Mesothelial cell of epicardium (in vitro differentiated cells): ENCODE results near the gene NAV3. TPM values are rescaled to one million over a fixed set of nuclear protein-coding genes. Genes with fewer than 3 reads are reported as not detected.

Source experiments
- DNase-seq, 2 experiments: peaks; one replicate each; pipeline ENCODE4 v3.0.0; 2021; ENCODE audit warnings: low spot score in 2 of 2; ENCODE audit not compliant: unreplicated experiment in 2 of 2
- H3K27ac Mint-ChIP-seq: 2 replicates; pipeline ENCODE4 v1.8.0; 2021; ENCODE audit warnings: mixed read lengths
- H3K27me3 Mint-ChIP-seq: 2 replicates; pipeline ENCODE4 v1.8.0; 2021; ENCODE audit warnings: low read depth, mixed read lengths
- H3K36me3 Mint-ChIP-seq: 2 replicates; pipeline ENCODE4 v1.8.0; 2021; ENCODE audit warnings: mixed read lengths
- H3K4me1 Mint-ChIP-seq: 2 replicates; pipeline ENCODE4 v1.8.0; 2021; ENCODE audit warnings: mixed read lengths
- H3K4me3 Mint-ChIP-seq: 2 replicates; pipeline ENCODE4 v1.8.0; 2021; ENCODE audit warnings: mild to moderate bottlenecking, moderate library complexity, mixed read lengths
- H3K9me3 Mint-ChIP-seq: 2 replicates; pipeline ENCODE4 v1.8.0; 2021; ENCODE audit warnings: mixed read lengths
- CTCF ChIP-seq: fragments of 200-600 bp; sonication (generic); IDR thresholded peaks from one replicate; pipeline ENCODE4 v1.5.0; 2021; ENCODE audit warnings: antibody characterized with exemption; ENCODE audit not compliant: unreplicated experiment
- total RNA-seq: library from RNA; stranded (reverse); gene quantifications from 3 replicates; pipeline ENCODE4 v1.2.1, GENCODE V29; 2021

NAV3 gene
- total RNA-seq, 1 donor from 2014 or later: 28.7 TPM

- H3K27ac Mint-ChIP-seq: no peak overlapping the region
- no peaks in the 10 kb centered on the region for H3K27me3 Mint-ChIP-seq
- H3K36me3 Mint-ChIP-seq: no peaks in the 10 kb centered on the region
- no peak overlapping the region for H3K4me3 Mint-ChIP-seq
- H3K4me1 Mint-ChIP-seq: peaks cover 4% of the 10 kb centered on the region
- no peak for DNase-seq
- no peaks in the 10 kb centered on the region for H3K9me3 Mint-ChIP-seq
- no peak for TF ChIP-seq CTCF
Observed at GRCh38 chr12:78199926-78200325, 369.2 kb downstream of the NAV3 start.

DNA sequence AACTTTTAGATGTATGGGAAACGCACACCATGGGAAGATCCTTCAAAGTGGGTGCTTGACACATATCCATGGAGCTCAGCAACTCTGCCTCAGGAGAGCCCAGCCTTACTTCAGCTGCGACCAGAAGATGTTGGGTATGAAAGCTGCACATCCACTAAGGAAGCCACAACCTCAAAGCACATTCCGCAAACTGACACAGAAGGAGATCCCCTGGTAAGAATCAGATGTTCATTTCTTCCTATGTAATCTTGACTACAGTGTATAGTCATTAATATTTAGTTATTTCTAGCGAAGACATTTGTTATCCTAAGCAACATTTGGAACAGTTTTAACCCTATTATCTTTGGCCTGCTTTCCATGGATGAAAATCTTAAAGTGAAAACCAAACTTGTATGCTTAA lies 374.2 kb downstream of the NAV3 start:
- Mint-ChIP-seq H3K4me1 (no peaks in the 10 kb centered on the region), H3K36me3 (no peaks in the 10 kb centered on the region), H3K9me3 (no peaks in the 10 kb centered on the region), H3K4me3 (no peak overlapping the region), H3K27me3 (no peaks in the 10 kb centered on the region), H3K27ac (no peak overlapping the region)
- no peak for DNase-seq
- TF ChIP-seq CTCF: no peak

GRCh38 chr12:78208092-78208491 lies 377.4 kb downstream of the NAV3 start:
- DNase-seq: no peak
- H3K27me3 Mint-ChIP-seq: no peaks in the 10 kb centered on the region
- no peaks in the 10 kb centered on the region for H3K36me3 Mint-ChIP-seq
- peaks cover 1% of the 10 kb centered on the region for H3K4me1 Mint-ChIP-seq
- H3K4me3 Mint-ChIP-seq: no peak overlapping the region
- TF ChIP-seq CTCF: no peak
- H3K9me3 Mint-ChIP-seq: no peaks in the 10 kb centered on the region
- H3K27ac Mint-ChIP-seq: no peak overlapping the region

DNA sequence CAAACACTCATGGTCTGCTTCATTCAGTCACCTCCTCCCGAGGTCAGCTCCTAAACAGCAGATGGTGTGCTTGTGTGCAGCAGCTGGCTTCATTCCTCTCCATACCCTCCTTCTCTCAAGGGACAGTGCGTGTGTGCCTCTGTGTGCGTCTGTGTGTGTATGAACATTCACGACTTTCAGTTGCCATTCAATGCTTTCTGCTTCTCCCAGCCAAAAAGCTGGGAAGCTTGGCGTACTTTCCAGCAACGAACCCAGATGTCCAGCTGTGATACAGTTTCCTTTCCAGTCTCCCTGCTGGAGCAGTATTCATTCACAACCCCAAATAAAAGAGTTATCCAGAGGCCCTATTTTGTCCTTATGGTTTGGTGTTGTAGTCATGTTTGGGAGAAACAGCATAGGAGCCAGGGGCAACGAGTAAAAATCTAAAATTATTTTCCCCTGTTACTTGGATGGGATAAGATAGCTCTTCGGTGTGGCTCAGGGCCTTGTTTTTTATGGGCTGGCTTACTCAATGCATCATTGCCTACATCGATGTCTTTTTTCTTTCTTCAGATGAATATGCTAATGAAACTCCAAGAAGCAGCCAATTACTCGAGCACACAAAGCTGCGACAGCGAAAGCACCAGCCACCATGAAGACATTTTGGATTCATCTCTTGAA lies 379.3 kb downstream of the NAV3 start:
- TF ChIP-seq CTCF: no peak
- Mint-ChIP-seq H3K27me3 (no peaks in the 10 kb centered on the region), H3K4me1 (peaks cover 1% of the 10 kb centered on the region), H3K9me3 (no peaks in the 10 kb centered on the region), H3K4me3 (no peak overlapping the region), H3K27ac (no peak overlapping the region), H3K36me3 (no peaks in the 10 kb centered on the region)
- no peak for DNase-seq

- Mint-ChIP-seq H3K36me3 (no peaks in the 10 kb centered on the region), H3K4me3 (no peak overlapping the region), H3K4me1 (peaks cover 1% of the 10 kb centered on the region), H3K27ac (no peak overlapping the region), H3K9me3 (no peaks in the 10 kb centered on the region), H3K27me3 (no peaks in the 10 kb centered on the region)
- no peak for DNase-seq
- TF ChIP-seq CTCF: no peak
Observed at GRCh38 chr12:78210506-78210860, 379.8 kb downstream of the NAV3 start.

DNA sequence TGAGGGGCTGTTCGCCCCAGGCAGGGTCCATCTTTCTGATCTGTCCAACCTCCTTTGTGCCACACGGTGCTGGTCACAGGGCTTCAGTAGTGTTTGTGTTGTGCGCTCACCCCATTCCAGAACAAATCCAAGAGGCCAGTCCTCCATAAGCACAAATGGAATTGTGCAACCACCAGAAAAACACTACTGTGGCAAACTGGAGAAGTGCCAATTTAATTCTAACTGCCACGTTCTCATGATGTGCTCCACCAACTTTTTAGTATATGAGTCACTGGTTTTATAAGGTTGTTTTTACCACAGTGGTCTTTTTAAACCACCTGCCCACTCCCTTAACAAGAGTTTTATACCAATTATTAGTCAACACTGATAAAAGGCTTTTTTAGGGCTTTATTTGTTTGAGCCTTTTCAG lies 380.2 kb downstream of the NAV3 start:
- H3K4me3 Mint-ChIP-seq: no peak overlapping the region
- peaks cover 1% of the 10 kb centered on the region for H3K4me1 Mint-ChIP-seq
- TF ChIP-seq CTCF: no peak
- no peaks in the 10 kb centered on the region for H3K9me3 Mint-ChIP-seq
- DNase-seq: no peak
- H3K27ac Mint-ChIP-seq: no peak overlapping the region
- H3K27me3 Mint-ChIP-seq: no peaks in the 10 kb centered on the region
- H3K36me3 Mint-ChIP-seq: no peaks in the 10 kb centered on the region
